ENCODE data around the gene CRTC2.
"Not testable (repeated sequence)": the region's sequence is repeated elsewhere in the genome, so short reads cannot be mapped to it uniquely, and the experiment has no call there.

Gene CRTC2

GRCh38 chr1:153928245-153928644 is 30.2 kb downstream of the CRTC2 start:
- no peak for DNase-seq

GRCh38 chr1:153926405-153926804 is 32.0 kb downstream of the CRTC2 start:
- DNase-seq, result no peak

GRCh38 chr1:153922972-153923925 is 35.2 kb downstream of the CRTC2 start, which contains the start of gene GATAD2B:
GATAD2B (minus strand) TSS chr1:153922972; CDS start chr1:153828347, 94,625 bp downstream.
- DNase-seq, result peak; percentile 99

GRCh38 chr1:153922076-153922971 is 36.1 kb downstream of the CRTC2 start:
- peak; percentile 61 for DNase-seq

- DNase-seq, result no peak
Observed at GRCh38 chr1:153921803-153922075, 36.7 kb downstream of the CRTC2 start.

GRCh38 chr1:153921080-153921802 is 37.2 kb downstream of the CRTC2 start:
- DNase-seq, result no peak

- DNase-seq, result no peak
Observed at GRCh38 chr1:153919876-153920852, 38.2 kb downstream of the CRTC2 start.

- DNase-seq, result no peak
Observed at GRCh38 chr1:153916297-153916696, 42.1 kb downstream of the CRTC2 start.

- DNase-seq, result no peak
Observed at GRCh38 chr1:153912349-153912748, 46.1 kb downstream of the CRTC2 start.

GRCh38 chr1:153910560-153910959 is 47.9 kb downstream of the CRTC2 start:
- DNase-seq, result not testable (repeated sequence)

- no peak for DNase-seq
Observed at GRCh38 chr1:153908071-153908470, 50.3 kb downstream of the CRTC2 start.

- no peak for DNase-seq
Observed at GRCh38 chr1:153907134-153907533, 51.3 kb downstream of the CRTC2 start.

GRCh38 chr1:153906396-153906795 is 52.0 kb downstream of the CRTC2 start:
- DNase-seq, result no peak

GRCh38 chr1:153905908-153906307 is 52.5 kb downstream of the CRTC2 start:
- not testable (repeated sequence) for DNase-seq

GRCh38 chr1:153903841-153904455 is 54.5 kb downstream of the CRTC2 start:
- DNase-seq, result no peak

GRCh38 chr1:153899509-153899908 is 58.9 kb downstream of the CRTC2 start:
- no peak for DNase-seq

Measured in activated naive CD4-positive, alpha-beta T cell treated with Interleukin-2 at 50 U/mL for 16 hours (primary cell).